OCI-LY7 (cell line): Measurements from ENCODE around the gene MBNL3. TPM values are rescaled to one million over a fixed set of nuclear protein-coding genes. Genes with fewer than 3 reads are reported as not detected.

Experiments
- BruUV-seq: library from RNA; stranded (reverse); fragments of 400-500 nt; replicated peaks from 2 replicates; lab custom pipeline; 2021; lab: Mats Ljungman, UMichigan
- CTCF ChIA-PET: fragments of 300-600 bp; sonication (Branson Sonifier 250); formaldehyde crosslinking; loops from one replicate; lab custom pipeline; 2022; ENCODE audit warnings: antibody characterized with exemption; ENCODE audit not compliant: unreplicated experiment; lab: Charles Lee
- POLR2A ChIA-PET: fragments of 300-600 bp; sonication (Branson Sonifier 250); formaldehyde crosslinking; loops from one replicate; lab custom pipeline; 2022; ENCODE audit warnings: antibody characterized with exemption; lab: Charles Lee
- DNase-seq: peaks from one replicate; pipeline ENCODE4 v3.0.0-alpha.2; 2015; ENCODE audit warnings: low spot score
- H2AFZ ChIP-seq: fragments of 200-600 bp; sonication (generic), shearing (Covaris generic); 2 replicates; pipeline ENCODE4 v1.6.1; 2014; ENCODE audit warnings: mild to moderate bottlenecking, antibody characterized with exemption, low read length, moderate library complexity
- H3K27ac ChIP-seq: fragments of 200-600 bp; sonication (generic); 2 replicates; pipeline ENCODE4 v1.5.1; 2014; ENCODE audit warnings: mixed run types, low read depth, mild to moderate bottlenecking, moderate library complexity, low read length, inconsistent platforms; ENCODE audit not compliant: poor library complexity, severe bottlenecking
- H3K36me3 ChIP-seq: fragments of 200-600 bp; sonication (generic); 2 replicates; pipeline ENCODE4 v1.6.1; 2014; ENCODE audit warnings: mild to moderate bottlenecking, antibody characterized with exemption, low read length, moderate library complexity, mixed read lengths; ENCODE audit not compliant: insufficient read depth
- H3K4me1 ChIP-seq: fragments of 200-600 bp; sonication (generic); 2 replicates; pipeline ENCODE4 v1.5.1; 2014; ENCODE audit warnings: mild to moderate bottlenecking, low read length; ENCODE audit not compliant: insufficient read depth, poor library complexity, severe bottlenecking
- H3K4me2 ChIP-seq: fragments of 200-600 bp; sonication (generic); 2 replicates; pipeline ENCODE4 v1.6.1; 2014; ENCODE audit warnings: mild to moderate bottlenecking, low read length
- H3K4me3 ChIP-seq: fragments of 200-600 bp; sonication (generic); 2 replicates; pipeline ENCODE4 v1.5.1; 2014; ENCODE audit warnings: mild to moderate bottlenecking, low read depth, low read length; ENCODE audit not compliant: poor library complexity, severe bottlenecking
- H3K79me2 ChIP-seq: fragments of 200-600 bp; sonication (generic); 2 replicates; pipeline ENCODE4 v1.6.1; 2016; ENCODE audit warnings: low read depth, mild to moderate bottlenecking, low read length, moderate library complexity, mixed read lengths; ENCODE audit not compliant: insufficient read depth
- H3K9me2 ChIP-seq: fragments of 200-600 bp; sonication (generic); 2 replicates; pipeline ENCODE4 v1.6.1; 2016; ENCODE audit warnings: mild to moderate bottlenecking, low read length, mixed read lengths; ENCODE audit not compliant: insufficient read depth
- H3K9me3 ChIP-seq: fragments of 200-600 bp; sonication (generic); 2 replicates; pipeline ENCODE4 v1.6.1; 2014; ENCODE audit warnings: mild to moderate bottlenecking, mixed run types, low read length, mixed read lengths
- H4K20me1 ChIP-seq: fragments of 200-600 bp; sonication (generic); 2 replicates; pipeline ENCODE4 v1.6.1; 2014; ENCODE audit warnings: mild to moderate bottlenecking, antibody characterized with exemption, low read length, moderate library complexity, mixed read lengths; ENCODE audit not compliant: insufficient read depth
- EZH2phosphoT487 ChIP-seq: fragments of 200-600 bp; sonication (generic); IDR thresholded peaks from 2 replicates; pipeline ENCODE4 v1.6.1; 2018; ENCODE audit warnings: low read depth, borderline replicate concordance, mild to moderate bottlenecking, mixed run types, antibody characterized with exemption, low read length, moderate library complexity, mixed read lengths
- intact Hi-C: fragments of 100-400 bp; cut with micrococcal nuclease; formaldehyde crosslinking; loops from one replicate; pipeline ENCODE4 v1.10.0; 2022; ENCODE audit not compliant: unreplicated experiment
- total RNA-seq, 2 experiments: library from RNA; depleted of rRNA in 1 of 2; stranded (reverse); fragments of >200 nt in 1 of 2; shearing (Covaris generic) in 1 of 2; gene quantifications; 2 replicates each; pipeline ENCODE4 v1.2.3, GENCODE V29; 2014 to 2022
- TF ChIP-seq, protein P1 (sequence below): fragments of 200-600 bp; sonication (generic); conservative IDR thresholded peaks from 2 replicates; pipeline ENCODE4 v1.5.1; 2014; ENCODE audit warnings: mild to moderate bottlenecking, antibody characterized with exemption, low read length, moderate library complexity, mixed read lengths

Gene MBNL3
- total RNA-seq, 2 experiments from 2014 or later = 39.4 to 73.9 TPM

DNA sequence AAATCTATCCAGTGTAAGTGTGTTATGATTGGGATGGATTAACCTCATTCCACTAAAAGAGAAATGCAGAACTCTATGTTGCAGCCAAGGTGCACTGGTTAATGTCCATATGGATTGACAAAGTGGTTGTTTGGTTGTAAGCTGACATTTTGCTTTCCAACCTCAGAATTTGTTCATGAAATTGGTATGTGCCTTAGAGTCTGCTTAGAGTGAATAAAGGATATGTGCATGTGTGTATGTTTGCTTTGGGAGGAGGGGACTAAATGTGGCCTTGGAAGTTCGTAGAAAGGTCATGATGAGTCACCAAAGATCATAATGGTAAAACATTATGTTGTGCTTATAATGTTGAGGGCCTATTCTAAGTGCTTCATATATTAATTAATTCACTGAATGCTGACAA lies 44.1 kb upstream of the MBNL3 start:
- H3K4me3 ChIP-seq = no peak overlapping the region
- no peaks in the 10 kb centered on the region for H3K9me3 ChIP-seq
- H3K4me1 ChIP-seq = no peaks in the 10 kb centered on the region
- POLR2A ChIA-PET = no interaction called here
- BruUV-seq = no TSS peak
- H3K27ac ChIP-seq = no peak overlapping the region
- no peaks in the 10 kb centered on the region for H4K20me1 ChIP-seq
- no peak overlapping the region for H3K4me2 ChIP-seq
- H3K9me2 ChIP-seq = no peaks in the 10 kb centered on the region
- no peak for DNase-seq
- no peaks in the 10 kb centered on the region for H3K79me2 ChIP-seq
- no peak for TF ChIP-seq EZH2phosphoT487
- TF ChIP-seq, protein P1, sequence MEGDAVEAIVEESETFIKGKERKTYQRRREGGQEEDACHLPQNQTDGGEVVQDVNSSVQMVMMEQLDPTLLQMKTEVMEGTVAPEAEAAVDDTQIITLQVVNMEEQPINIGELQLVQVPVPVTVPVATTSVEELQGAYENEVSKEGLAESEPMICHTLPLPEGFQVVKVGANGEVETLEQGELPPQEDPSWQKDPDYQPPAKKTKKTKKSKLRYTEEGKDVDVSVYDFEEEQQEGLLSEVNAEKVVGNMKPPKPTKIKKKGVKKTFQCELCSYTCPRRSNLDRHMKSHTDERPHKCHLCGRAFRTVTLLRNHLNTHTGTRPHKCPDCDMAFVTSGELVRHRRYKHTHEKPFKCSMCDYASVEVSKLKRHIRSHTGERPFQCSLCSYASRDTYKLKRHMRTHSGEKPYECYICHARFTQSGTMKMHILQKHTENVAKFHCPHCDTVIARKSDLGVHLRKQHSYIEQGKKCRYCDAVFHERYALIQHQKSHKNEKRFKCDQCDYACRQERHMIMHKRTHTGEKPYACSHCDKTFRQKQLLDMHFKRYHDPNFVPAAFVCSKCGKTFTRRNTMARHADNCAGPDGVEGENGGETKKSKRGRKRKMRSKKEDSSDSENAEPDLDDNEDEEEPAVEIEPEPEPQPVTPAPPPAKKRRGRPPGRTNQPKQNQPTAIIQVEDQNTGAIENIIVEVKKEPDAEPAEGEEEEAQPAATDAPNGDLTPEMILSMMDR = no peak
- H2AFZ ChIP-seq = no peak overlapping the region
- CTCF ChIA-PET = no interaction called here
- intact Hi-C loops = no loop called here
- no peaks in the 10 kb centered on the region for H3K36me3 ChIP-seq

DNA sequence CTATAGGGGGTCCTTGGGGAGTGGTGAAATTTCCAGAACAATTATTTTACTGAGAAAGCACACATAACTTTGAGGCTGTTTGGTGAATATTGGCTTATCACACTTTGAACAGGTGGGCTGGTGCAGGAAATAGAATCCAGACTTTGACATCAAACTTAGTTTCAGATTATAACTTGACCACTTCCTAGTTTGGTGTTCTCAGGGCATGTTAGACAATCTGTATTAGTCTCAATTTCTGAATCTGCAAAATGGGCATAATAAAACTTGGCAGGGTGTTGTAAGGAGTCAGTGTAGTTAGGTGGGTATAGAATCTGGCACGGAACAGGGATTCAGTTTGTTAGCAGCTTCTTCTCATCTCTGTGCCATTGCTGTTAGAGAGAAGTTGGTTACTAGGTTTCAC lies 43.3 kb upstream of the MBNL3 start:
- H3K4me2 ChIP-seq = no peak overlapping the region
- intact Hi-C loops = no loop called here
- H3K79me2 ChIP-seq = no peaks in the 10 kb centered on the region
- POLR2A ChIA-PET = no interaction called here
- no peaks in the 10 kb centered on the region for H3K4me1 ChIP-seq
- H2AFZ ChIP-seq = no peak overlapping the region
- H3K36me3 ChIP-seq = no peaks in the 10 kb centered on the region
- no peak for DNase-seq
- no peaks in the 10 kb centered on the region for H4K20me1 ChIP-seq
- no peaks in the 10 kb centered on the region for H3K9me2 ChIP-seq
- no peaks in the 10 kb centered on the region for H3K9me3 ChIP-seq
- BruUV-seq = no TSS peak
- H3K4me3 ChIP-seq = no peak overlapping the region
- H3K27ac ChIP-seq = no peak overlapping the region
- CTCF ChIA-PET = no interaction called here
- TF ChIP-seq, protein P1 = no peak
- TF ChIP-seq EZH2phosphoT487 = no peak

DNA sequence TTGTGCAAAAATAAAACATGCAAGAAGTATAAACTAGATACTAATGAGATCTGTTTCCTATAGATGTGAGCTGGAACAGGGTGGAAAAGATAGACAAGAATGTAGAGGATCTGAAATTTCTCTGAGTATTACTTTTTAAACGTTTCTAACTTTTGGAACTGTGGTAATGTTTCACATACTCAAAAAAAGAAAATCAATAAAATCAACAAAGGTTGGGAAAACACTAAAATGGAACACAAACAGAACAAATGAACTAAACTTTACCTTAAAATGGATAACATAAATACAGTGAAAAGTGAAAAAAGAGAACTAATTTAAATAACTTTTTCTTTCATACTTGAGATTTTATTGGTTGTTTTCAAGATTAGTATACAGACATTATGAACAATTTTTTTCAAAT lies 32.0 kb upstream of the MBNL3 start:
- no peaks in the 10 kb centered on the region for H3K79me2 ChIP-seq
- no peaks in the 10 kb centered on the region for H4K20me1 ChIP-seq
- TF ChIP-seq, protein P1 = no peak
- TF ChIP-seq EZH2phosphoT487 = no peak
- H3K36me3 ChIP-seq = no peaks in the 10 kb centered on the region
- no peaks in the 10 kb centered on the region for H3K9me3 ChIP-seq
- ChIA-PET CTCF (no interaction called here), POLR2A (no interaction called here)
- H3K4me2 ChIP-seq = no peak overlapping the region
- intact Hi-C loops = no loop called here
- no peaks in the 10 kb centered on the region for H3K4me1 ChIP-seq
- H2AFZ ChIP-seq = no peak overlapping the region
- BruUV-seq = no TSS peak
- no peak overlapping the region for H3K4me3 ChIP-seq
- H3K9me2 ChIP-seq = no peaks in the 10 kb centered on the region
- H3K27ac ChIP-seq = no peak overlapping the region
- no peak for DNase-seq
